ENCODE data around the gene CHST15. TPM values are rescaled to one million over a fixed set of nuclear protein-coding genes. Genes with fewer than 3 reads are reported as not detected.
A peak's percentile ranks its signal among the peaks of the same experiment; 100 is the strongest.

The CHST15 gene
- total and polyA plus RNA-seq, 8 donors, result 13.7 to 53.3 (median 17.1) TPM

- Histone ChIP-seq H3K4me1 (peaks cover 0 to 5% of the 10 kb centered on the region in 2 donors), H3K4me3 (no peak overlapping the region), H3K9me3 (no peaks in the 10 kb centered on the region), H3K27me3 (peaks cover 45 to 54% of the 10 kb centered on the region in 2 donors), H3K27ac (no peak overlapping the region), H3K36me3 (no peaks in the 10 kb centered on the region)
- no peak for DNase-seq
- TF ChIP-seq CTCF (IDR thresholded peaks at IDR 0.05), result no peak
- no peak for ATAC-seq
- intact Hi-C loops (cut with DNase I), result no loop called here
Measured at GRCh38 chr10:123988694-123989093, 104.7 kb downstream of the CHST15 start.

- Histone ChIP-seq H3K36me3 (no peaks in the 10 kb centered on the region), H3K4me1 (peaks cover 0 to 1% of the 10 kb centered on the region in 2 donors), H3K27me3 (peaks cover 27 to 35% of the 10 kb centered on the region in 2 donors), H3K9me3 (no peaks in the 10 kb centered on the region), H3K4me3 (no peak overlapping the region), H3K27ac (no peak overlapping the region)
- DNase-seq (no peak), ATAC-seq (no peak)
- intact Hi-C loops (cut with DNase I), result no loop called here
- no peak for TF ChIP-seq CTCF (IDR thresholded peaks at IDR 0.05)
Measured at GRCh38 chr10:123986736-123987135, 106.7 kb downstream of the CHST15 start.

GRCh38 chr10:123974406-123974805 lies 119.0 kb downstream of the CHST15 start:
- Histone ChIP-seq H3K4me3 (no peak overlapping the region), H3K27ac (no peak overlapping the region), H3K27me3 (peaks cover 17 to 79% of the 10 kb centered on the region in 2 donors), H3K9me3 (peaks cover 0 to 4% of the 10 kb centered on the region in 2 donors), H3K4me1 (no peaks in the 10 kb centered on the region), H3K36me3 (no peaks in the 10 kb centered on the region)
- intact Hi-C loops (cut with DNase I), result no loop called here
- DNase-seq (no peak), ATAC-seq (no peak)
- no peak for TF ChIP-seq CTCF (IDR thresholded peaks at IDR 0.05)

- Histone ChIP-seq H3K27me3 (peaks cover 21 to 82% of the 10 kb centered on the region in 2 donors), H3K27ac (no peak overlapping the region), H3K9me3 (peaks cover 0 to 4% of the 10 kb centered on the region in 2 donors), H3K4me1 (no peaks in the 10 kb centered on the region), H3K4me3 (no peak overlapping the region), H3K36me3 (no peaks in the 10 kb centered on the region)
- ATAC-seq (no peak), DNase-seq (peak in 1 of 4 donors; percentile 54)
- intact Hi-C loops (cut with DNase I), result no loop called here
- TF ChIP-seq CTCF (IDR thresholded peaks at IDR 0.05), result no peak
Measured at GRCh38 chr10:123972481-123973401, 120.7 kb downstream of the CHST15 start.

GRCh38 chr10:123970927-123971286 lies 122.5 kb downstream of the CHST15 start:
- H3K27me3 ChIP-seq, result peaks cover 21 to 94% of the 10 kb centered on the region in 2 donors
- TF ChIP-seq CTCF (IDR thresholded peaks at IDR 0.05), result no peak
- ATAC-seq, result no peak
- H3K36me3 ChIP-seq, result no peaks in the 10 kb centered on the region
- intact Hi-C loops (cut with DNase I), result no loop called here
- DNase-seq, result no peak
- H3K9me3 ChIP-seq, result peaks cover 0 to 4% of the 10 kb centered on the region in 2 donors
- no peak overlapping the region for H3K4me3 ChIP-seq
- H3K27ac ChIP-seq, result no peak overlapping the region
- H3K4me1 ChIP-seq, result no peaks in the 10 kb centered on the region
